Left ventricle myocardium inferior (tissue), 1 donor: ENCODE measurements around the gene TRIM17. TPM values are rescaled to one million over a fixed set of nuclear protein-coding genes. Genes with fewer than 3 reads are reported as not detected.

Experiments
- DNase-seq: peaks from one replicate; pipeline ENCODE4 v3.0.0-alpha.2; 2020
- H3K27ac ChIP-seq: fragments of 200-600 bp; replicated peaks from 2 replicates; pipeline ENCODE4 v1.8.0; 2021
- H3K27me3 ChIP-seq: fragments of 200-600 bp; 2 replicates; pipeline ENCODE4 v1.8.0; 2021; ENCODE audit warnings: low read depth
- H3K36me3 ChIP-seq: fragments of 200-600 bp; 2 replicates; pipeline ENCODE4 v1.8.0; 2021
- H3K4me1 ChIP-seq: fragments of 200-600 bp; 2 replicates; pipeline ENCODE4 v1.8.0; 2021
- H3K4me3 ChIP-seq: fragments of 200-600 bp; 2 replicates; pipeline ENCODE4 v1.8.0; 2021; ENCODE audit warnings: mild to moderate bottlenecking, moderate library complexity
- H3K9me3 ChIP-seq: fragments of 200-600 bp; replicated peaks from 2 replicates; pipeline ENCODE4 v1.8.0; 2021
- intact Hi-C: fragments of 100-400 bp; cut with micrococcal nuclease; formaldehyde crosslinking; loops from one replicate; pipeline ENCODE4 v1.11.0; 2022
- total RNA-seq: library from RNA; stranded (reverse); fragmentation: NEBNext Ultra II Directional; extraction: Animal tissue kit (Norgen Biotek cat#: 25700); gene quantifications from one replicate; pipeline ENCODE4 v1.2.1, GENCODE V29; 2021
- TF ChIP-seq, protein P1 (sequence below): fragments of 200-600 bp; IDR thresholded peaks from 2 replicates; pipeline ENCODE4 v1.8.0; 2021; ENCODE audit warnings: antibody characterized with exemption, mild to moderate bottlenecking, borderline replicate concordance
- donor health status: DM: no; HTN: yes; CAD: no; lungs with severe emphysema.

Gene TRIM17
- total RNA-seq, 1 donor from 2014 or later = 0.36 TPM

DNA sequence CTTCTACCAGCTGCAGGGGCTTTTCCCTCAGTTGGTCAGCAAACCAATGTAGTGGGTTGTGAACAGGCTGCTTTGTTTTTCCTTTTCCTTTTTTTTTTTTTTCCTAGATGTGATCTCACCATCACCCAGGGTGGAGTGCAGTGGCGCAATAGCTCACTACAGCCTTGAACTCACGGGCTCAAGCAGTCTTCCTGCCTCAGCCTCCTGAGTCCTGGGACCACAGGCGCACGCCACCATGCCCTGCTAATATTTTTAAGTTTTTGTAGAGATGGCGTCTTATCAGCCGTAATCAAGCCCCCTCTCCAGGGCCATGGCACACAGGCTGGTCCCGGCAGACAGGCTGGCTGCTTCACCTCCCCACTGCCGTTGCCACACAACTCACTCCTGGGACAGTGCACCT lies 6.6 kb downstream of the TRIM17 start:
- intact Hi-C loops = no loop called here
- TF ChIP-seq, protein P1, sequence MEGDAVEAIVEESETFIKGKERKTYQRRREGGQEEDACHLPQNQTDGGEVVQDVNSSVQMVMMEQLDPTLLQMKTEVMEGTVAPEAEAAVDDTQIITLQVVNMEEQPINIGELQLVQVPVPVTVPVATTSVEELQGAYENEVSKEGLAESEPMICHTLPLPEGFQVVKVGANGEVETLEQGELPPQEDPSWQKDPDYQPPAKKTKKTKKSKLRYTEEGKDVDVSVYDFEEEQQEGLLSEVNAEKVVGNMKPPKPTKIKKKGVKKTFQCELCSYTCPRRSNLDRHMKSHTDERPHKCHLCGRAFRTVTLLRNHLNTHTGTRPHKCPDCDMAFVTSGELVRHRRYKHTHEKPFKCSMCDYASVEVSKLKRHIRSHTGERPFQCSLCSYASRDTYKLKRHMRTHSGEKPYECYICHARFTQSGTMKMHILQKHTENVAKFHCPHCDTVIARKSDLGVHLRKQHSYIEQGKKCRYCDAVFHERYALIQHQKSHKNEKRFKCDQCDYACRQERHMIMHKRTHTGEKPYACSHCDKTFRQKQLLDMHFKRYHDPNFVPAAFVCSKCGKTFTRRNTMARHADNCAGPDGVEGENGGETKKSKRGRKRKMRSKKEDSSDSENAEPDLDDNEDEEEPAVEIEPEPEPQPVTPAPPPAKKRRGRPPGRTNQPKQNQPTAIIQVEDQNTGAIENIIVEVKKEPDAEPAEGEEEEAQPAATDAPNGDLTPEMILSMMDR = no peak
- Histone ChIP-seq H3K4me1 (peaks cover 30% of the 10 kb centered on the region), H3K27me3 (peaks cover 2% of the 10 kb centered on the region), H3K27ac (peak overlapping the region; percentile 33), H3K36me3 (no peaks in the 10 kb centered on the region), H3K9me3 (no peaks in the 10 kb centered on the region), H3K4me3 (no peak overlapping the region)
- no peak for DNase-seq

DNA sequence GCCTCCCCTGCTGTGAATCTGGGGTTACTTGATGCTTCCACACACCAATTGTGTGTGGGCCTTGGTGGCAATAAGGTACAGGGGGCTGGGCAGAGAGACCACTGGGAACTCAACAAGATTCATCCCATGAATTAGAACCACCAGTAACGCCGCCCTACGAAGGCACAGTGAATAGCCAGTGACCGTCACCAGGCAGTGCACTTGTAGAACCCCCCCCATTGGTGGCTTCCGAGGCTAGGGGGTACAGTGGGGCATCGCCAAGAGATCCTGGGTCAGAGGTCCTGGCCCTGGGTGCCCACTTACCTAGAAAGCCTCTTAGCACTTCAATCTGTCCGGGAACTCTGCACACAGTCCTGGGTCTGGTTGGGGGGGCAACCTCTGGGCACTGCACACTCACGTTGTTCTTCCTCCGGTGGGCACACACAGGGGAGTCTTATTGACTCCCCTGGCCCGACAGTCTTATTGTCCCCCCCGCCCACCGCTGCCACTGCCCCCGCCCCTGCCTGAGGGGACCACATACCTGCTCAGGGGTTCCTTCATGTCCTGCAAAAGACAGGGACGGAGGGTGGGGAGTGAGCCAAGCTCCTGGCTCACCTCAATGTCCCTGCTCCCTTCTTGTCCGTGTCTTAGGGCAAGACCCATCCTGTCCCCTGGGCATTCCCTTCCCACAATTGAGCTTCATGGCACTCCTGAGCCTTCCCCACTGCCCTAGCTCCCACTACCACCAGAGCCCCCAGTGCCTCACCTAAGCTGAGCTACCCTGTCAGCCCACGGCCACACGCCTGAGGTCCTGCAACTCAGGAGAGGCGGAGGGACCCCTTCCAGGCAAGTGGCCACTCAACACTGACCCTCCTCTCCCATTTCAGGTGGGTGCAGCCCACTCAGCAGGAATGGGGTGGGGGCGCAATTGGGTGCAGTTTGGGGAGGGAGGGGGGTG lies 7.5 kb downstream of the TRIM17 start:
- Histone ChIP-seq H3K9me3 (no peaks in the 10 kb centered on the region), H3K27ac (no peak overlapping the region), H3K27me3 (no peaks in the 10 kb centered on the region), H3K36me3 (no peaks in the 10 kb centered on the region), H3K4me1 (peaks cover 38% of the 10 kb centered on the region), H3K4me3 (no peak overlapping the region)
- TF ChIP-seq, protein P1 = no peak
- intact Hi-C loops = no loop called here
- DNase-seq = no peak

DNA sequence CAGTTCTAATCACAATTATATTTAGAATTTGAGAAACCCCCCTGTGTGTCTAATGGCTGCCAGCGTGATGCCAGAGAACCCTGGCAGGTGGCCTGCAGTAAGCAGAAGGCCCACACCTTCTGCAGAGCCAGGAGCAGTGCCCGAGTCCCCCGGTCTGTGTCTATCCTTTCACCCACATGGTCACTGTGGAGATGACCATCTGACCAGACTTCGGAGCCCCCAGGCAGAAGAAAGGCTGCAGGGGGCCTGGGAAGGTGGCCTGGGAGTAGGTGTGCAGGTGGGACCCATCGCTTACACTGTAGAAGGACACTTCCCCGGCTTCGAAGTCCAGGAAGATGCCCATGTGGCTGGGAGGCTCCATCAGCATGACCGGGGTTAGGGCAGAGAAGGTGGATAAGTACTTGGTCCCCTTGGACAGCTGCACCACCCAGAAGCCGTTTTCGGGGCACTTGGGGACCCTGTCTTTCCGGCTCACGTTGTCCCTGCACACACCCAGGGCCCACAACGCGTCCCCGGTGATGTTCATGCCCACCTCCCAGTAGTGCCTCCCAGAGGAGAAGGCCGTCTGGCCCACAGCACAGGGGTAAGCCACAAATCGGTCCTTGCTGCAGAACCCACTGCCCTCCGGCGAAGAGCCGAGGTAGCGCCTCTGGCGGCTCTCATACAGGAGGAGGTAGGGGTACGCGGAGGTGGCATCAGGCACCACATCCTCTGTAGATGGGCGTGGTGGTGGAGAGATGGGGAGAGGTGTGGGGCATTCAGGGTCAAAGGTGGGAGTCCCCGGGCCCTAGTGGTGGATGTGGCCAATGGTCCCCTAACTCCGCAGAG lies 8.4 kb downstream of the TRIM17 start:
- TF ChIP-seq, protein P1 = no peak
- Histone ChIP-seq H3K36me3 (no peaks in the 10 kb centered on the region), H3K4me1 (peaks cover 46% of the 10 kb centered on the region), H3K27ac (peak overlapping the region; percentile 90), H3K4me3 (peak overlapping the region; percentile 99), H3K27me3 (no peaks in the 10 kb centered on the region), H3K9me3 (no peaks in the 10 kb centered on the region)
- intact Hi-C loops = no loop called here
- DNase-seq = no peak

DNA sequence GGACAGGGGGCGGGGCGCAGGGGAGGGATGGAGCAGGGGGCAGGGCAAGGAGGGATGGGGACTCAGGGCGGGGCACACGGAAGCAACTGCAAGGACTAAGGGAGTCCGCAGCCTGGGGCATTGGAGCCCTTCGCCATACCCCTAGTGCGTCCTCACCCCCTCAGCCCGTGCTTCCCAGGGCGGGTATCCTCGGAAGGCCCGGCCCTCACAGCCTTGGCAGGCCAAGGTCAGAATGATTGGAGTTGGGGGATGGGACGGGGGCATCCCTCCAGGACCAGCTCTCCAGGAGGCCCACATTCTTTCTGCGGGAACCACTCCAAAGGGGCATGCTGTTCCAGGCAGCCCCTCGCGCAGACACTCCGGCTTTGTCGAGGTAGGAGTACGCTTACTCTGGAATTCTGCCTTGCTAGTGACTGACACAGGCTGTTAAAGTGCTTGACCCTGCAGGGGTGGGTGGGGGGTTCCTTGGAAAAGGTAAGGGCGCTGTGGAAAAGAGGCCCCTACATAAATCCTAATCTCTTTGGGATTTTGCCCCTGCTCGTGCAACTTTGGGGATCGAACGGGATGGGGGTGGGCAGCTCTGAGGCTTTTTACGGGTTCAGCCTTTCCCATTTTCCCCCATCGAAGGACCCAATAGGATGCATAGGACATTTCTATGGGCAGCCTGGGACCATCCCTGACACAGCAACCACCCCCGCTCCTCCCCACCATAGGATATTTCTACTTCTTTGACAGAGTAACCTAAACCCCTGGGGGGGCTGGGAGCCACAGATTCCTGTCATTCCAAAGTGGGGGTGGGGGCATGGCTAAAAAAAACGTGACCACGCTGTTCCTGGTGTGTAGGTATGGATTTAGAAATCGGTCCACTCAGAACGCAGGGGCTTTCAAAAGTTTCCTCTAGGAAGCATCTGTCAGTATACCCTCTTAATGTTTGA lies 9.3 kb downstream of the TRIM17 start:
- peaks cover 49% of the 10 kb centered on the region for H3K4me1 ChIP-seq
- peak overlapping the region; percentile 90 for H3K27ac ChIP-seq
- DNase-seq = no peak
- TF ChIP-seq, protein P1 = no peak
- H3K27me3 ChIP-seq = no peaks in the 10 kb centered on the region
- intact Hi-C loops = no loop called here
- H3K4me3 ChIP-seq = peak overlapping the region; percentile 99
- no peaks in the 10 kb centered on the region for H3K9me3 ChIP-seq
- H3K36me3 ChIP-seq = no peaks in the 10 kb centered on the region

DNA sequence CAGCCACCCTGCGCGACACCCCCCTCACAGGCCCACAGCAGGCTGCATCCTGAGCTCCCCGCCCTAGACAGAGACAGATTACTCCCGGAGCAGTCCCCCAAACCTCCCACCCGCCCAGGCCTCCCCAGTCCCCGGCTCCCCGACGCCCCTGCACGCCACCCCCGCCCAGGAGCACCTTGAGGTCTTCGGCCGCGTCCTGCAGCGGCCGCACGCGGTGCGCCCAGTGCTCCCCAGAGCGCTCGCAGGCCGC lies 10.8 kb downstream of the TRIM17 start:
- Histone ChIP-seq H3K4me1 (peaks cover 49% of the 10 kb centered on the region), H3K4me3 (peak overlapping the region; percentile 99), H3K27ac (peak overlapping the region; percentile 90), H3K27me3 (no peaks in the 10 kb centered on the region), H3K36me3 (peaks cover 4% of the 10 kb centered on the region), H3K9me3 (no peaks in the 10 kb centered on the region)
- intact Hi-C loops = no loop called here
- no peak for DNase-seq
- TF ChIP-seq, protein P1 = no peak
